Breast epithelium (tissue), 4 donors: ENCODE data around the gene DCAF8. TPM values are rescaled to one million over a fixed set of nuclear protein-coding genes. Genes with fewer than 3 reads are reported as not detected.

Experiments used
- DNase-seq, 2 donors: peaks; one replicate each; pipeline ENCODE4 v3.0.0-alpha.2; 2019; ENCODE audit warnings: low spot score in 2 of 2
- H3K27ac ChIP-seq, 2 donors: fragments of 200-600 bp; sonication (generic) in 1 of 2; one replicate each; pipeline ENCODE4 v1.5.1; 2016 to 2019; ENCODE audit warnings: mild to moderate bottlenecking in 1 of 2
- H3K27me3 ChIP-seq, 2 donors: fragments of 200-600 bp; sonication (generic) in 1 of 2; one replicate each; pipeline versions ENCODE4 v1.5.1 to v1.6.0; 2017 to 2019; ENCODE audit warnings: control low read depth in 1 of 2, mild to moderate bottlenecking in 1 of 2
- H3K36me3 ChIP-seq: fragments of 200-600 bp; one replicate; pipeline ENCODE4 v1.5.1; 2019
- H3K4me1 ChIP-seq, 2 donors: fragments of 200-600 bp; sonication (generic); one replicate each; pipeline ENCODE4 v1.5.1; 2016 to 2019; ENCODE audit warnings: control low read depth in 1 of 2
- H3K4me3 ChIP-seq, 3 donors: fragments of 200-600 bp; sonication (generic); 1 replicate in 2 of 3; 2 replicates in 1 of 3; pipeline ENCODE4 v1.5.1; 2016 to 2019; ENCODE audit warnings: mild to moderate bottlenecking in 3 of 3, moderate library complexity in 2 of 3
- H3K9me3 ChIP-seq, 2 donors: fragments of 200-600 bp; sonication (generic) in 1 of 2; one replicate each; pipeline ENCODE4 v1.5.1; 2016 to 2019; ENCODE audit warnings: control low read depth in 1 of 2
- CTCF ChIP-seq, 3 donors: fragments of 450-650 bp; IDR thresholded peaks; one replicate each; pipeline ENCODE4 v1.5.1; 2016 to 2017; ENCODE audit warnings: antibody characterized with exemption in 3 of 3, mild to moderate bottlenecking in 3 of 3, moderate library complexity in 3 of 3
- POLR2A ChIP-seq: fragments of 450-650 bp; IDR thresholded peaks from one replicate; pipeline ENCODE4 v1.6.1; 2016; ENCODE audit warnings: antibody characterized with exemption, mild to moderate bottlenecking, moderate library complexity
- POLR2AphosphoS5 ChIP-seq, 3 donors: sonication (generic); formaldehyde crosslinking; IDR thresholded peaks; one replicate each; pipeline ENCODE4 v1.6.1; 2017; ENCODE audit warnings: antibody characterized with exemption in 3 of 3
- intact Hi-C: fragments of 100-400 bp; cut with DNase I; formaldehyde crosslinking; loops from one replicate; pipeline ENCODE4 v1.15.1; 2023; ENCODE audit warnings: low total_unique reads
- total RNA-seq, 3 donors: library from RNA; depleted of rRNA; stranded (reverse); fragments of >200 nt; gene quantifications; one replicate each; pipeline ENCODE4 v1.1.0, GENCODE V29; 2016

Gene DCAF8
- total RNA-seq, 3 donors from 2014 or later, result 161 to 195 (median 161) TPM

GRCh38 chr1:160257411-160258015 lies 4.8 kb downstream of the DCAF8 start:
- Histone ChIP-seq H3K9me3 (no peaks in the 10 kb centered on the region), H3K4me1 (peaks cover 0 to 18% of the 10 kb centered on the region in 2 donors), H3K36me3 (no peaks in the 10 kb centered on the region), H3K27me3 (no peaks in the 10 kb centered on the region), H3K4me3 (no peak overlapping the region), H3K27ac (peak overlapping the region in 1 of 2 donors; percentile 15)
- no peak for DNase-seq
- TF ChIP-seq POLR2AphosphoS5 (IDR thresholded peaks at IDR 0.05) (no peak), POLR2A (no peak), CTCF (IDR thresholded peaks at IDR 0.05) (no peak)
- intact Hi-C loops, result no loop called here

GRCh38 chr1:160256396-160257046 lies 5.8 kb downstream of the DCAF8 start:
- intact Hi-C loops, result no loop called here
- peaks cover 0 to 18% of the 10 kb centered on the region in 2 donors for H3K4me1 ChIP-seq
- TF ChIP-seq POLR2A (no peak), POLR2AphosphoS5 (IDR thresholded peaks at IDR 0.05) (no peak), CTCF (IDR thresholded peaks at IDR 0.05) (no peak)
- no peak for DNase-seq
- peak overlapping the region in 1 of 2 donors; percentile 44 for H3K27ac ChIP-seq
- no peaks in the 10 kb centered on the region for H3K36me3 ChIP-seq
- H3K27me3 ChIP-seq, result no peaks in the 10 kb centered on the region
- no peaks in the 10 kb centered on the region for H3K9me3 ChIP-seq
- no peak overlapping the region for H3K4me3 ChIP-seq

- H3K4me1 ChIP-seq, result peaks cover 0 to 15% of the 10 kb centered on the region in 2 donors
- no peak for DNase-seq
These were observed 6.5 kb downstream of the DCAF8 start for GRCh38 chr1:160255781-160256300.

GRCh38 chr1:160251687-160252526 lies 10.4 kb downstream of the DCAF8 start:
- no peaks in the 10 kb centered on the region for H3K27me3 ChIP-seq
- intact Hi-C loops, result no loop called here
- peaks cover 0 to 6% of the 10 kb centered on the region in 2 donors for H3K4me1 ChIP-seq
- no peaks in the 10 kb centered on the region for H3K9me3 ChIP-seq
- peak; percentile 56 to 63 for DNase-seq
- no peaks in the 10 kb centered on the region for H3K36me3 ChIP-seq
- H3K27ac ChIP-seq, result peak overlapping the region; percentile 33 to 42
- TF ChIP-seq POLR2A, result no peak
- peak; percentile 46 to 81 (median 74) for TF ChIP-seq CTCF (IDR thresholded peaks at IDR 0.05)
- TF ChIP-seq POLR2AphosphoS5 (IDR thresholded peaks at IDR 0.05), result peak in 1 of 3 donors; percentile 29
- H3K4me3 ChIP-seq, result no peak overlapping the region

More at GRCh38 chr1:160255781-160256300, 6.5 kb downstream of the DCAF8 start:
- Histone ChIP-seq H3K27me3 (no peaks in the 10 kb centered on the region), H3K27ac (peak overlapping the region in 1 of 2 donors; percentile 44), H3K4me3 (no peak overlapping the region), H3K9me3 (no peaks in the 10 kb centered on the region), H3K36me3 (no peaks in the 10 kb centered on the region)
- intact Hi-C loops, result no loop called here
- TF ChIP-seq POLR2A, result no peak
- no peak for TF ChIP-seq POLR2AphosphoS5 (IDR thresholded peaks at IDR 0.05)
- TF ChIP-seq CTCF (IDR thresholded peaks at IDR 0.05), result no peak
